Osteocyte (in vitro differentiated cells): Measurements from ENCODE around the gene SEMA3F. TPM values are rescaled to one million over a fixed set of nuclear protein-coding genes. Genes with fewer than 3 reads are reported as not detected.

Source experiments
- DNase-seq: peaks from one replicate; pipeline ENCODE4 v3.0.0; 2021; ENCODE audit warnings: mixed read lengths; ENCODE audit not compliant: unreplicated experiment; ENCODE audit errors: extremely low spot score
- H3K27ac Mint-ChIP-seq: one replicate; pipeline ENCODE4 v1.8.0; 2021; ENCODE audit warnings: mild to moderate bottlenecking, mixed read lengths; ENCODE audit not compliant: unreplicated experiment
- H3K27me3 Mint-ChIP-seq: one replicate; pipeline ENCODE4 v1.8.0; 2021; ENCODE audit warnings: mixed read lengths; ENCODE audit not compliant: unreplicated experiment
- H3K36me3 Mint-ChIP-seq: one replicate; pipeline ENCODE4 v1.8.0; 2021; ENCODE audit warnings: mixed read lengths; ENCODE audit not compliant: unreplicated experiment
- H3K4me1 Mint-ChIP-seq: one replicate; pipeline ENCODE4 v1.8.0; 2021; ENCODE audit warnings: mixed read lengths; ENCODE audit not compliant: unreplicated experiment
- H3K4me3 Mint-ChIP-seq: one replicate; pipeline ENCODE4 v1.8.0; 2021; ENCODE audit warnings: mild to moderate bottlenecking, moderate library complexity, mixed read lengths; ENCODE audit not compliant: unreplicated experiment
- H3K9me3 Mint-ChIP-seq: one replicate; pipeline ENCODE4 v1.8.0; 2021; ENCODE audit warnings: mixed read lengths; ENCODE audit not compliant: unreplicated experiment
- CTCF ChIP-seq: fragments of 200-600 bp; sonication (generic); IDR thresholded peaks from 2 replicates; pipeline ENCODE4 v1.5.0; 2021; ENCODE audit warnings: antibody characterized with exemption, mild to moderate bottlenecking, moderate library complexity
- total RNA-seq: library from RNA; stranded (reverse); gene quantifications from 2 replicates; pipeline ENCODE4 v1.2.1, GENCODE V29; 2021

Gene SEMA3F
- total RNA-seq, 1 donor from 2014 or later: 11.8 TPM

- no peak for TF ChIP-seq CTCF
- no peaks in the 10 kb centered on the region for H3K9me3 Mint-ChIP-seq
- no peak overlapping the region for H3K27ac Mint-ChIP-seq
- no peak overlapping the region for H3K4me3 Mint-ChIP-seq
- no peaks in the 10 kb centered on the region for H3K36me3 Mint-ChIP-seq
- no peak for DNase-seq
- H3K27me3 Mint-ChIP-seq: no peaks in the 10 kb centered on the region
- peaks cover 7% of the 10 kb centered on the region for H3K4me1 Mint-ChIP-seq
Observed at GRCh38 chr3:50215529-50215928, 60.4 kb downstream of the SEMA3F start.

- no peaks in the 10 kb centered on the region for H3K9me3 Mint-ChIP-seq
- no peaks in the 10 kb centered on the region for H3K36me3 Mint-ChIP-seq
- no peak for TF ChIP-seq CTCF
- H3K27me3 Mint-ChIP-seq: no peaks in the 10 kb centered on the region
- no peak for DNase-seq
- no peaks in the 10 kb centered on the region for H3K4me1 Mint-ChIP-seq
- H3K4me3 Mint-ChIP-seq: no peak overlapping the region
- H3K27ac Mint-ChIP-seq: no peak overlapping the region
Observed at GRCh38 chr3:50217681-50218080, 62.6 kb downstream of the SEMA3F start.

DNA sequence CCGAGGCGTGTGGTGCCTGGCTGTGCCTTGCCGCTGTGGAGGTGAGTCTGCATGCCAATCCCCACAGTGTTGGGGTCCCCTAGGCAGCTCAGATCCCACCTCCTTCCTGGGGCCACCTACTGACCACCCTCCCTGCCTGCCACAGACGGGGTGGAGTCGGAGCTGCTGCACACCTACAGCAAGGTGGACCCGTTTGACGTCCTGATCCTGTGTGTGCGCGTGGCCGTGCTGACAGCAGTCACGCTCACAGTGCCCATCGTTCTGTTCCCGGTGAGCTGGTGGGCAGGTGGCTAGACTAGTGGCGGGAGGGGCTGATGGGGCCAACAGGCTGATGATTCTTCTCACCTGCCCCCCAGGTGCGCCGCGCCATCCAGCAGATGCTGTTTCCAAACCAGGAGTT lies 63.3 kb downstream of the SEMA3F start:
- Mint-ChIP-seq H3K9me3 (no peaks in the 10 kb centered on the region), H3K36me3 (no peaks in the 10 kb centered on the region), H3K27ac (no peak overlapping the region), H3K27me3 (no peaks in the 10 kb centered on the region), H3K4me1 (no peaks in the 10 kb centered on the region), H3K4me3 (no peak overlapping the region)
- no peak for TF ChIP-seq CTCF
- DNase-seq: no peak

DNA sequence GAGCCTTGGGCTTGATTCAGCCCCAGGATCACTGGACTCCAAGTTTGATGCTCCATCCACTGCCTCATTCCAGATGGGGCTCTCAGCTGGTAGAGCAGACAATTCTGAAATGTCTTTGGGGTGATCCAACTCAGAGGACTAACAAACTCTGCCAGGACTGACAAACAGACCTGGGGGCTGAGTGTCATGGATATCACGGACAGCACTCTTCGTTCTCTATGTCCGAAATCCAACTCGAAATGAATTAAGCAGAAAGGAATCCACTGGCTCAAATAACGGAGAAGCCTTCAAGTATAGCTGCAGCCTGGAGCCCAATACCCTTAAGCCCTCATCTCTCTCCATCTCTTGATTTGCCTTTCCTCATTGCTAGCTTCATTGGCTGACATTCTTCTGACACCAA lies 64.2 kb downstream of the SEMA3F start:
- TF ChIP-seq CTCF: no peak
- Mint-ChIP-seq H3K27ac (no peak overlapping the region), H3K27me3 (peaks cover 3% of the 10 kb centered on the region), H3K36me3 (no peaks in the 10 kb centered on the region), H3K9me3 (no peaks in the 10 kb centered on the region), H3K4me1 (no peaks in the 10 kb centered on the region), H3K4me3 (no peak overlapping the region)
- DNase-seq: no peak

- no peak for DNase-seq
- Mint-ChIP-seq H3K27ac (no peak overlapping the region), H3K27me3 (peaks cover 7% of the 10 kb centered on the region), H3K36me3 (no peaks in the 10 kb centered on the region), H3K9me3 (no peaks in the 10 kb centered on the region), H3K4me1 (no peaks in the 10 kb centered on the region), H3K4me3 (no peak overlapping the region)
- TF ChIP-seq CTCF: no peak
Observed at GRCh38 chr3:50220109-50220508, 65.0 kb downstream of the SEMA3F start.
